Subcutaneous abdominal adipose tissue (tissue), 5 donors: Measurements from ENCODE around the gene STAT4.

Experiments
- H3K27ac ChIP-seq: one replicate; pipeline ENCODE4 v1.7.0; 2013; ENCODE audit warnings: low read depth, mild to moderate bottlenecking, inconsistent platforms, low read length, moderate library complexity
- H3K27me3 ChIP-seq, 5 donors: one replicate each; pipeline ENCODE4 v1.7.0; 2013; ENCODE audit warnings: low read length in 5 of 5, inconsistent platforms in 1 of 5; ENCODE audit not compliant: control insufficient read depth in 5 of 5, insufficient read depth in 4 of 5
- H3K36me3 ChIP-seq, 5 donors: one replicate each; pipeline ENCODE4 v1.7.0; 2013; ENCODE audit warnings: low read length in 5 of 5; ENCODE audit not compliant: control insufficient read depth in 5 of 5, insufficient read depth in 5 of 5
- H3K4me1 ChIP-seq, 5 donors: one replicate each; pipeline ENCODE4 v1.7.0; 2013; ENCODE audit warnings: low read length in 5 of 5, mild to moderate bottlenecking in 3 of 5, moderate library complexity in 1 of 5; ENCODE audit not compliant: control insufficient read depth in 5 of 5, insufficient read depth in 5 of 5
- H3K4me3 ChIP-seq, 5 donors: one replicate each; pipeline ENCODE4 v1.7.0; 2013; ENCODE audit warnings: low read length in 5 of 5, low read depth in 1 of 5
- H3K9ac ChIP-seq, 5 donors: one replicate each; pipeline ENCODE4 v1.7.0; 2013; ENCODE audit warnings: low read length in 5 of 5, mild to moderate bottlenecking in 4 of 5, moderate library complexity in 3 of 5
- H3K9me3 ChIP-seq, 5 donors: one replicate each; pipeline ENCODE4 v1.7.0; 2013; ENCODE audit warnings: low read length in 5 of 5; ENCODE audit not compliant: control insufficient read depth in 5 of 5
- donor health status: healthy.
- donor health status: healthy.
- donor health status: healthy.
- donor health status: healthy.
- donor health status: healthy.

STAT4 gene

GRCh38 chr2:191037351-191037750 lies 113.4 kb downstream of the STAT4 start:
- Histone ChIP-seq H3K4me1 (peaks cover 0 to 16% (median 5%) of the 10 kb centered on the region in 5 donors), H3K27ac (no peak overlapping the region)

GRCh38 chr2:191036363-191036762 lies 114.4 kb downstream of the STAT4 start:
- no peak overlapping the region for H3K4me3 ChIP-seq

More at GRCh38 chr2:191037351-191037750, 113.4 kb downstream of the STAT4 start:
- no peak overlapping the region for H3K4me3 ChIP-seq
- H3K36me3 ChIP-seq, result no peaks in the 10 kb centered on the region
- no peak overlapping the region for H3K9ac ChIP-seq
- no peaks in the 10 kb centered on the region for H3K27me3 ChIP-seq
- H3K9me3 ChIP-seq, result no peaks in the 10 kb centered on the region

GRCh38 chr2:191032588-191033429 lies 118.0 kb downstream of the STAT4 start:
- Histone ChIP-seq H3K27me3 (no peaks in the 10 kb centered on the region), H3K9ac (no peak overlapping the region), H3K27ac (no peak overlapping the region), H3K9me3 (no peaks in the 10 kb centered on the region), H3K4me1 (peaks cover 0 to 14% (median 7%) of the 10 kb centered on the region in 5 donors), H3K4me3 (no peak overlapping the region), H3K36me3 (no peaks in the 10 kb centered on the region)

More at GRCh38 chr2:191036363-191036762, 114.4 kb downstream of the STAT4 start:
- Histone ChIP-seq H3K27ac (no peak overlapping the region), H3K27me3 (no peaks in the 10 kb centered on the region), H3K4me1 (peaks cover 0 to 16% (median 5%) of the 10 kb centered on the region in 5 donors), H3K9ac (no peak overlapping the region), H3K36me3 (no peaks in the 10 kb centered on the region), H3K9me3 (no peaks in the 10 kb centered on the region)

- Histone ChIP-seq H3K9ac (no peak overlapping the region), H3K36me3 (no peaks in the 10 kb centered on the region), H3K27ac (no peak overlapping the region), H3K4me1 (peaks cover 0 to 13% (median 9%) of the 10 kb centered on the region in 5 donors), H3K9me3 (no peaks in the 10 kb centered on the region), H3K4me3 (no peak overlapping the region), H3K27me3 (no peaks in the 10 kb centered on the region)
Measured at GRCh38 chr2:191031256-191031655, 119.5 kb downstream of the STAT4 start.

- Histone ChIP-seq H3K27me3 (no peaks in the 10 kb centered on the region), H3K9me3 (no peaks in the 10 kb centered on the region), H3K27ac (no peak overlapping the region), H3K9ac (peak overlapping the region in 2 of 5 donors; percentile 12 to 17), H3K4me1 (peaks cover 0 to 15% (median 9%) of the 10 kb centered on the region in 5 donors), H3K36me3 (no peaks in the 10 kb centered on the region), H3K4me3 (peak overlapping the region in 4 of 5 donors; percentile 5 to 46 (median 45))
Measured at GRCh38 chr2:191030521-191031154, 120.2 kb downstream of the STAT4 start.

GRCh38 chr2:191029280-191029950 lies 121.4 kb downstream of the STAT4 start:
- Histone ChIP-seq H3K27ac (no peak overlapping the region), H3K4me3 (no peak overlapping the region), H3K27me3 (no peaks in the 10 kb centered on the region), H3K9me3 (no peaks in the 10 kb centered on the region), H3K9ac (no peak overlapping the region), H3K4me1 (peaks cover 0 to 15% (median 9%) of the 10 kb centered on the region in 5 donors), H3K36me3 (no peaks in the 10 kb centered on the region)

GRCh38 chr2:191026377-191026776 lies 124.4 kb downstream of the STAT4 start:
- H3K4me1 ChIP-seq, result peaks cover 0 to 19% (median 13%) of the 10 kb centered on the region in 5 donors
- no peaks in the 10 kb centered on the region for H3K9me3 ChIP-seq
- H3K27ac ChIP-seq, result no peak overlapping the region
- H3K9ac ChIP-seq, result no peak overlapping the region
- H3K36me3 ChIP-seq, result no peaks in the 10 kb centered on the region
- no peaks in the 10 kb centered on the region for H3K27me3 ChIP-seq
- H3K4me3 ChIP-seq, result no peak overlapping the region

GRCh38 chr2:191025135-191025534 lies 125.7 kb downstream of the STAT4 start:
- Histone ChIP-seq H3K4me3 (no peak overlapping the region), H3K4me1 (peaks cover 4 to 23% (median 13%) of the 10 kb centered on the region in 5 donors), H3K27ac (no peak overlapping the region), H3K27me3 (no peaks in the 10 kb centered on the region), H3K9me3 (no peaks in the 10 kb centered on the region), H3K9ac (no peak overlapping the region), H3K36me3 (no peaks in the 10 kb centered on the region)

- Histone ChIP-seq H3K36me3 (no peaks in the 10 kb centered on the region), H3K9me3 (no peaks in the 10 kb centered on the region), H3K9ac (no peak overlapping the region), H3K27ac (no peak overlapping the region), H3K4me3 (no peak overlapping the region), H3K27me3 (no peaks in the 10 kb centered on the region), H3K4me1 (peaks cover 4 to 23% (median 13%) of the 10 kb centered on the region in 5 donors)
Measured at GRCh38 chr2:191023235-191023679, 127.5 kb downstream of the STAT4 start.
